Breast epithelium (tissue), 3 donors: ENCODE data around the gene BRD1.

Source experiments
- CTCF ChIP-seq, 3 donors: fragments of 450-650 bp; IDR thresholded peaks; one replicate each; pipeline ENCODE4 v1.5.1; 2016 to 2017; ENCODE audit warnings: antibody characterized with exemption in 3 of 3, mild to moderate bottlenecking in 3 of 3, moderate library complexity in 3 of 3
- POLR2A ChIP-seq: fragments of 450-650 bp; IDR thresholded peaks from one replicate; pipeline ENCODE4 v1.6.1; 2016; ENCODE audit warnings: antibody characterized with exemption, mild to moderate bottlenecking, moderate library complexity

- TF ChIP-seq CTCF (IDR thresholded peaks at IDR 0.05) (no peak), POLR2A (no peak)
Measured at GRCh38 chr22:49724030-49724892, 103.4 kb downstream of the BRD1 start.
